GM19455 (cell line): ENCODE measurements around the gene RFFL.
"Not testable (repeated sequence)": the region's sequence is repeated elsewhere in the genome, so short reads cannot be mapped to it uniquely, and the experiment has no call there.

ENCODE experiments used
- ATAC-seq: cut with Tn5 transposase; IDR thresholded peaks from one replicate; pipeline ENCODE4 v1.9.1; 2021; ENCODE audit not compliant: unreplicated experiment

The RFFL gene, protein sequence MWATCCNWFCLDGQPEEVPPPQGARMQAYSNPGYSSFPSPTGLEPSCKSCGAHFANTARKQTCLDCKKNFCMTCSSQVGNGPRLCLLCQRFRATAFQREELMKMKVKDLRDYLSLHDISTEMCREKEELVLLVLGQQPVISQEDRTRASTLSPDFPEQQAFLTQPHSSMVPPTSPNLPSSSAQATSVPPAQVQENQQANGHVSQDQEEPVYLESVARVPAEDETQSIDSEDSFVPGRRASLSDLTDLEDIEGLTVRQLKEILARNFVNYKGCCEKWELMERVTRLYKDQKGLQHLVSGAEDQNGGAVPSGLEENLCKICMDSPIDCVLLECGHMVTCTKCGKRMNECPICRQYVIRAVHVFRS

DNA sequence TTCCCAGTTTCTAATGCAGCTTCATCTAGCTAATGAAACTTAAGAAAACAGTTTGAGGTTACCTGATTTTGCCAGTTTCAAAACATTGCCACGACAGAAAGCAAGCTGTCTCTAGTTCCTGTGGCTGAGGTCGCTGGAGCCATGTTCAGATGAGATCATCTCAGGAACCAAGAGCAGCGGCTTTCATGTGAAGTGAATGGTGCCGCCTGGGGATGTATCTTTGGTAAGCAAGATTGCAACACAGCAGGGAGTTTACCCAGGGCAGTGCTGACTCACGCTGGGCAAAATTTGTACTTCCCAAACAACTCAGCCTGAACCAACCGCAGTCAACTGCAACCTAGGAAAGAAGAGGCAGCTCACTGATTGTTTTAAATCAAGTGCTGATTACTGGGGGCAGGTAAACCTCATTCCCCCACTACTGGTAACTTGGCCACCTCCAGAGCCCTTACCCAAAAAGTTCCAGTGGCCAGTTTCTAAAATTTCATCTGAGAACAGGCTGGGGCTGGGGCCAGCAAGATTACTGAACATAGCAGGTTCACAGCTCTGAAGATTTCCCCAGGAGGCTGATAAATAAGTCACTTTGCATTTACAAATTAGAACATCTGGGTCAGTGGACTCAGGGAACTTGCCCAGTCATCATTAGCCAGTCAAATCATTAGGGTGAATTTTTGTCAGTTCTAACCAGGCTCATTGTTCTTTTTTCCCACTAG is at the start of gene RFFL:
Gene RFFL (minus strand): TSS at position 194 of the 710 bp plus-strand sequence. CDS start 37,154 bp downstream, outside the sequence.
- peak; percentile 87 for ATAC-seq

DNA sequence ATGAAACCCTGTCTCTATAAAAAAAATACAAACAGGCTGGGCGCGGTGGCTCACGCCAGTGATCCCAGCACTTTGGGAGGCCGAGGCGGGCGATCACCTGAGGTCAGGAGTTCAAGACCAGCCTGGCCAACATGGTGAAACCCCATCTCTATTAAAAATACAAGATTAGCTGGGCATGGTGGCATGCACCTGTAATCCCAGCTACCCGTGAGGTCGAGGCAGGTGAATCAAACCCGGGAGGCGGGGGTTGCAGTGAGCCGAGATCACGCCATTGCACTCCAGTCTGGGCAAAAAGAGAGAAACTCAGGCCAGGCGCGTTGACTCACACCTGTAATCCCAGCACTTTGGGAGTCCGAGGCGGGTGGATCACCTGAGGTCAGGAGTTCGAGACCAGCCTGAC is 47.3 kb upstream of the RFFL start:
- not testable (repeated sequence) for ATAC-seq

DNA sequence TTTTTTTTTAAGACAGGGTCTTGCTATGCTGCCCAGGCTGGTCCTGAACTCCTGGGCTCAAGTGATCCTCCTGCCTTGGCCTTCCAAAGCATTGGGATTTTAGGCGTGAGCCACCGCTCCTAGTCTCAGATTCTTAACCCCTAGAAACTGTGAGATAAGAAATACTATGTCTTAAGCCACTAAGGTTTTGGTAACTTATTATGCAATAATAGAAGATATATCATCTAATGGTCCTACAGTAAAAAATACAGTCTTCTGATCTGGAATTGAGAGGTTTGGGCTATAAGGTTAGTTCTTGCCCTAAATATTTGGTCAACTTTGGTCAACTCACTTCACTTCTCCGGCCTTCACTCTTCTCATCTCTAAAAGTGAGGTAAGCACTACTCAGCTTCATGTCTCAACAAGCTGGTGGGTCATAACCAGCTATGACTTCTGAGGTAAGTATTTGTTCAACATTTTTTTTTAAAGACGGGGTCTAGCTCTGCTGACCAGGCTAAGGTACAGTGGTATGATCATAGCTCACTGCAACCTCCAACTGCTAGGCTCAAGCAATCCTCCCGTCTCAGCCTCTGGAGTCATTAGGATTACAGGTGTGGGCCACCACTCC is 41.4 kb upstream of the RFFL start:
- ATAC-seq = no peak

DNA sequence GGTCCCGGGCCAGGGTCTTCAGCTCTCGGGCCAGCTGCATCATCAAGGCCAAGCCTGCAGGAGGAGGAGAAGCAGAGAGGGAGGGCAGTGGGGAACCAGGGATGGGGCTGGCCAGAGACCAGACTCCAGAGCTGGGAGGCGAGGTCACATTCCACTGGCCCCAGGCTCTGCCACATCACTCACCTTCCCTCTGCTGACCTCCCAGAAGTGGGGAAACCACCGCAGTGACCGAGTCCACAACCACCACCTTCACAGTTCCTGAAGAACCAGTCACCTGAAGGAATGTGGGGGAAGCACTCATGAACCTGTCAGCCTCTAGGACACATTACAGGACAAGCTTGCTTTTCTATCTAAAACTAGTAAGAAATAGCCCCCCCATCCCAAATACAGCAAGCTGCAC is 39.8 kb upstream of the RFFL start:
- no peak for ATAC-seq

DNA sequence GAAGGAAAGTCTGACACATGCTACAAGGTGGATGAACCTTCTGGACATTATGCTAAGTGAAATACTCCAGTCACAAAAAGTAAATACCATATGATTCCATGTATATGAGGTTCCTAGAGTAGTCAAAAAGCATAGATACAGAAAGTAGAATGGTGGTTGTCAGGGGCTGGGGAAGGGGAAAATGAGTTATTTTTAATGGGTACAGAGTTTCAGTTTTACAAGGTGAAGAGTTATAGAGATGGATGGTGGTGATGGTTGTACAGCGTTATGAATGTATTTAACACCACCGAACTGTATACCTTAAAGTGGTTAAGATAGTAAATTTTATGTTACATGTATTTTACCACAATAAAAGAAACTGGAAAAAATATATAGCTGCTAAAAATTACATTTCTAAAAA is 38.2 kb upstream of the RFFL start:
- no peak for ATAC-seq

DNA sequence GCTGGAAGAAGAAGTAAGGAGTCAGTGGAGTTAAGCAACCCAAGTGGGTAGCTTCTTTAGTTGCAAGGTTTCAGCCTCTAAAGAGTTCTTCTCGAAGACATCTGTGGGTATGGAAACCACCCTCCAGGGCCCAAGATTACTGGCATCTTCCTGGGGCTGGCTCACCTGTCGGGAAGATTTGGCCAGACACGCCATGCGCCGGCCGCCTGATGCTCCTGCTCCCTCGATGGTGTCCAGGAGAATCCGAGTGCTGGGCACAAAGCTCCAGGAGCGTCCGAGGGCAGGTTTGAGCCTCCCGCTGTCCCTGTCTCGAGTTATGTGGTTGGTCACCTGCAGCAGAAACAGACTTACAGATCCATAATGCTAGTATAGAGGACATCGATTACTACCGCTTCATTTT is 37.5 kb upstream of the RFFL start:
- ATAC-seq = no peak

DNA sequence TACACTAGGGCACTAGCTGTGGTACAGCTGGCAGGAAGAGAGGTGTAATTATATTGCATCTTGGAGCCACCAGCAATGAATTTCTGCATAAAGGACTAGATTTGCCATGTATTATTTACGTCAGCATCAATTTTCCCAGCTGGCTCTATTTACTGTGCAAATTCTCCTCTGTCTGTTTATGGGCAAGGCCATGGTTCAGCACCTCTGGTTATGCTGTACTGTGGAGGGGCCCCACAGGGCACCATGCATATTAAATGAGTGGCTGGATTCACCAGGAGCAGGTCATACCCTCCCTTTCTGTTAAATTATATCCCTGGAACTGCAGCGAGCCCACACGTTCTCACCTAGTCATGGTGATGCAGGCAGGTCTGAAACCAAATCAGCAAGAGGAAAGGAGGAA is 36.4 kb upstream of the RFFL start:
- ATAC-seq = no peak

DNA sequence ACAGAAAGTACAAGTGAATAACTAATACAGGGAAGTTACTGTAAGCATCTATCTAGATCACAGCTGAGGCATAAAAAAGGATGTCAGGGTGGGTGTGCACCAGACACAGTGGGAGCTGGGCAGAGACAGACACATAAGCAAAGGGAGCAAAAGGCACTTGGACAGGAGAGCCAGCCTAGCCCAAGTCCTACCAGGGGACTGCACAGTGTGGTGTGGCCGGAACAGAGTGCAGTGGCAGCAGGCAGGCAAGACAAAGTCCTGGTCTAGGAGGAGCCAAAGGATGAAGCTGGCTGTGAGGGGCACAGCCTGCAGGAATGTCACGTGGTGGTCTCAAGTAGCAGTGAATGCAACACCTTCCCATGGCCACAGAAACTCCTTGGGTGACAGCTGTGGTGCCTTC is 34.3 kb upstream of the RFFL start:
- no peak for ATAC-seq

DNA sequence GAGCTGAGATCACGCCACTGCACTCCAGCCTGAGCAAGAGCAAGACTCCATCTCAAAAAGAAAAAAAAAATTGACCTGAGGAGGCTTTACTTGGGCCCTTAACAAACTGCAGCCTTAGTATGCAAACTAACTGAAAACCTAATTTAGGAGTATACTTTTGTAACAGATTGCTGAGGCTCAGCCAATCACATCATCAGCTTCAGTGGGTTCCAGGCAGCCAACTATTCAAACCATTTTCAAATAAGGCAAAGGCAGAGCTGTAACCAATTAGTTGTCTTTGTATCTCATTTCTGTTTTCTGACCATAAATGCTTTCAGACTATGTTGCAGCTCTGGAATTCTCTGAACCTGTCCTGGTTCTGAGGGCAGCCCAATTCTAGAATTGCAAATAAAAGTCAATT is 32.2 kb upstream of the RFFL start:
- no peak for ATAC-seq

DNA sequence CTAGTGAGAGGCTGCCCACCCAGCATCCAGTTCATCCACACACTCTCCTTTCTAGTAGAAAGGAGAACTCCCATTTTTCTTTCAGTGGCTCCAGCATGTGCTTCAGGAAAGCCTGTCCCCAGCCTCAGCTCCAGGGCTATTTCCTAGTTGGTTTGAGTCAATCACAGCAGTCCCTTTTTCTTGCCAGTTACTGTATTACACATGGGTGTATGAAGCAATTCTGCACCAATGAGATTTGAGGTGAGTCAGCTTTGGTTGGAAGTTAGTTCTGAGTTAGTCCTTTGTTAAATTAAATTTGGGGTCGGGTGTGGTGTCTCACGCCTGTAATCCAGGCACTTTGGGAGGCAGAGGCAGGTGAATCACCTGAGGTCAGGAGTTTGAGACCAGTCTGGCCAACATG is 31.4 kb upstream of the RFFL start:
- no peak for ATAC-seq

DNA sequence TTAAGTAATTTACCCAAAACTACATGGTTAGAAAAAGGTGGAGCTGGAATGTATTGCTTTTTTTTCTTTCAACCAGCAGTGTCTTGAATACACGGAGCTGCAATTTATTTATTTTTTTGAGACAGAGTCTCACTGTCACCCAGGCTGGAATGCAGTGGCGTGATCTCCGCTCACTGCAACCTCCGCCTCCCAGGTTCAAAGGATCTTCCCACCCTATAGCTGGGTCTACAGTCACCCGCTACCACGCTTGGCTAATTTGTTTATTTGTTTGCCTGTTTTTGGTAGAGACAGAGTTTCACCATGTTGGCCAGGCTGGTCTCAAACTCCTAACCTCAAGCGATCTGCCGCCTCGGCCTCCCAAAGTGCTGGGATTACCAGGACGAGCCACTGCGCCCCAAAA is 27.2 kb upstream of the RFFL start:
- ATAC-seq = not testable (repeated sequence)

DNA sequence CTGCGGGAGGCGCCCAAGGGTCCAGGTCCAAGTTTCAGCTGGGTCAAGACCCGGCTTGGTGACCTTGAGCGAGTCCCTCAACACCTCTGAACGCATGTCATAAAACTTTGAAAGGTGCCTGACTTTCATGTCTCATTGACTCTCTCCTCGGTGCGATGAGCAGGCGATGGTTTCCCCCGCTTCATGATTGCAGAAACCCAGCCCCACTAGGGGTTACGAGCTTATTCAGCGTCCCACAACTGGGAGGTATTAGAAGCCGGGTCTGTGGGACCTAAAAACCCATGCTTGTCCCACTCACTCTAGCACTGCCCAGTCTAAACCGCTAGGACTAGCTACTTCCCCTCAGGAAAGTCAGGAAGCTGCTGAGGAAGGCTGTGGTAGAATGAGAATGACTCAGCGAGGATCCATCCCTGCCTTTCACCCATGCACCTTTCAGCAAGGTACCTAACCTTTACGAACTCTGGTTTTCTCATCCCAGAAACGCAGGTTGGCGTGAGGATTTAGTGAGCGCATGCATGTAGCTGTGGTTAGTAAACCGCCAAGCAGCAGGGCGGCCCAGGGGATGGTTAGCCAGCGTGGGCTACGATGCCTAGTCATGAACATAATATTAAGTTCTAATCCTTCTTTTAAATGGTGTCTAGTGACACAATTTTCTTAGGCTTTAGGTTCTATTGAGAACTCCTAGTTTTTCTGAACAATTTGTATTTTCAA is 26.2 kb upstream of the RFFL start:
- peak; percentile 24 for ATAC-seq

DNA sequence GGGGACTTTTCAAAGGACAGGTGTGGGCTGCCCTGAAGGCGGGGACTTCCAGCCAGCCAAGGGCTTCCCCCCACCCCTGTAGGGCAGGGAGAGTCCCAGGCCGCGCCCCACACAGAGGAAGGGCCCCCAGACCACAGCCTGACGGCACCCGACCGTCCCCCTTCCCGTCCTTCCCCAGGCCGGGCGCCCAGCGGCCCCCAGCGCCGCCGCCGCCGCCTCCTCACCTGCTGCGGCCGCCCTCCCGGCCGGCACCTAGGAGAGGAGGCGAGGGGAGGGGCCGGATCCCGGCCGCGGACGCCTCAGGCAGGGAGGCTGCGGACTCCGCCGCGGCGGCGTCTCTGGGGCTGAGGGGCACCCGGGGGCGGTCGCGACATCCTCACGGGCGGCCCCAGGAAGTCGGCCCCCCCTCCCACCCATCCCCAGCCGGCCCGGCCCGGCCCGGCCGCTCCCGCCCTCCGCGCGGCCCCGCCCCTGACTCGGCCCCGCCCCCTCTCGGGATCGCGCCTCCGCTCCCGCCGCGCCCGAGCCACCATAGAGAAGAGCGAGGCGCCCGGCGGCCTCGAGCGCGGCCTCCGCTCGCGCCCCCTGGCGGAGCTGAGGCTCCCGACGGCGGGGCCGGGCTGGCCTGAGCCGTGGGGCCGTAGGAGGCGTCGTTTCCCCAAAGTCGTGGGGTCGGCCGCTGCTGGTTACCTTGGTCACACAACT is 25.5 kb upstream of the RFFL start:
- ATAC-seq = peak; percentile 69

DNA sequence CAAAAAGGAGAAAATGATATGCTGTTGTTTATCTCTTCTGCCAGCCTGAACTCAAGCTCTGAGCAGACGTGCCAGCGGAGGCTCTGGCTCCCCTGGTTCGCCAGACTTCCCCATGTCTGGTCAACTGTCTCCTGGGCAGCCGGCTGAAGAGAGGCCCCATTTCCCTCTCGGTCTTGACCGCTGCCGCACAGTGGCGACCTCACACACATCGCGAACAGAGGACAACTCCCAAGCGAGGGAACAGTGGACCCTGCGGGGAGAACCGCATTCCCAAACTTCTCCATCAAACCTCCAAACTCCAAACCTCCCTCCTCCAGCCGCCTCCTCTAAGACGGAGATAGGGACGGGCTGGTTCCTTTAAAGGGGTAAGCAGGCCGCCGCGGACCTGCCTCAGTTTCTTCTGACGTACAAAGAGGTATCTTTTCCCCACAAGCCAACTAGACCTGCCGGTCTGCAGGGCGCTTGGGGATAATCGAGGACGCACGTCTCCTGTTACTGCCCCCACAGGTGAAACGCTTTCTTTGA is 24.9 kb upstream of the RFFL start:
- ATAC-seq = no peak

DNA sequence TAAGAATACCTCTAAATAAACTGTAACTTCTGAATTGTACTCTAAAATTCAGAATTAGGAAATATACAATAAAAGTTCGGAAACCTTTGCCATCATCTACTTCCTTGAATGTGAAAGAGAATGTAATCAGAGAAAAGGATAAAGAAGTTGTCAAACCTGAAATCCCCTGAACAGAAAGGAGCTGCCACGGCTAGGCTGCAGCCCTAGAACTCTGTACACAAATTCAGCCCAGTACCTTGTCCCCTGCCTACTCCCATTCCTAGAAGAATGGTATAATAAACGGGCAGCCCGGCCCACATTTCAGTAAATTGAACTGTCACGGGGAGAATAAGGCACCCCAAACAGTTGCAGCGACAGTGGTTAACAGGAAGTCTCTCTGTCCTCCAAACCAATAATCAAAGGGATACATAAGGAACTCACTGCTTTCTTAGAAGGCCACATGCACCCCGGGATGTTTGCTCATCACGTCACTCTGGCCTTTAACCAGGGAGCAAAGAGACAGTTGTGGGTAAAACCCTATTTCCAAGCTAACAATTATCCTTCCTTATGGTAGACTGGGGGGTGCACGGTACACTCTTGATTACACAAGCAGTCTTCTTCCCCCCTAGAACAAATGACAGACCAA is 24.3 kb upstream of the RFFL start:
- ATAC-seq = no peak

DNA sequence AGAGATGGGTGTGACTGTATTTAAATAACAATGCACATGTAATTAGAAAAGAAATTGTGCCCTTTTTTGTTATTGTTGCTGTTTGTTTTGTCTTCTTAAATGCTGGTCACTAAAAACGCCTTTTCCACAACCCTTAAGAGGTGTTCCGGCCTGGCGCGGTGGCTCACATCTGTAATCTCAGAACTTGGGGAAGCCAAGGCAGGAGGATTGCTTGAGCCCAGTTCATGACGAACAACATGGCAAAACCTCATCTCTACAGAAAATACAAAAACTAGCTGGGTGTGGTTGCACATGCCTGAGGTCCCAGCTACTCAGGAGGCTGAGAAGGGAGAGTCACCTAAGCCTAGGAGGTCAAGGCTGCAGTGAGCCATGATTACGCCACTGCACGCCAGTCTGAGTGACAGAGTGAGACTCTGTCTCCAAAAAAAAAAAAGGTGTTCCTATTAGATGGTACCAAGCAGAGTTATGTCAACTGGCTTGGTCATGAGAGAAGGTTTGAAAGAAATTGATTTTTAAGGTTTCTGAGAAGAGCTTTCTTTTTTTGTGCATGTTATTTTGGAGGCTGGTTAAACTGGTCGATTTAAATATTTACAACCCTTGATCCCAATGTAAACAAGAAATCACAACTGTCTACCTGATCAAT is 23.5 kb upstream of the RFFL start:
- ATAC-seq = no peak

DNA sequence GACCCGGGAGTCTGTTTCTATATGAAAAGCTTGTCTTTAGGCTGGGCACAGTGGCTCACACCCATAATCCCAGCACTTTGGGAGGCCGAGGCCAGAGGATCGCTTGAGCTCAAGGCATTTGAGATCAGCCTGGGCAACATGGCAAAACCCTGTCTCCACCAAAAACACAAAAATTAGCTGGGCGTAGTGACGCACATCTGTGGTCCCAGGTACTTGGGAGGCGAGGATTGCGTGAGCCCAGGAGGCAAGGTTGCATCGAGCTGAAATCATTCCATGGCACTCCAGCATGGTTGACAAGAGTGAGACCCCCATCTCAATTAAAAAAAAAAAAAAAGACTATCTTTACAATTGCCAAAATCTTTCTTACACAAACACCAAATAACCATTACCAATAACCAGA is 22.7 kb upstream of the RFFL start:
- no peak for ATAC-seq

DNA sequence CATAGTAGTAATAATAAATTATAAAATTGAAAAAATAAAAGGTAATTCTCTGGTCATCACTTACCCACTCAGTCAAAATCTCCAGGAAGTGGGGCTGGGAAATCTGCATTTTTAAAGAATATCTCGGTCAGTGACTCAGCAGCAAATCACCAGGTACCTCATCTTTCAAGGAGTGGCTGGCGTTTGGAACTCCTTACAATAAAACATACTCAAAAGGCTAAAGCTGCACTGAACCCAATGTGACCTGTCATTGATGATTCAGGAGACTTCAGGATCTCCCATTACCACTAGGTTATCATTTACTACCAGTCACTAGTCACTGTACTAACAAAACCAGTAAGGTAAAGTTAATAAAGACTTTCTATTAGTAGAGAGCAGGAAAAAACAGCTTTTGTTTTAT is 21.5 kb upstream of the RFFL start:
- ATAC-seq = no peak

DNA sequence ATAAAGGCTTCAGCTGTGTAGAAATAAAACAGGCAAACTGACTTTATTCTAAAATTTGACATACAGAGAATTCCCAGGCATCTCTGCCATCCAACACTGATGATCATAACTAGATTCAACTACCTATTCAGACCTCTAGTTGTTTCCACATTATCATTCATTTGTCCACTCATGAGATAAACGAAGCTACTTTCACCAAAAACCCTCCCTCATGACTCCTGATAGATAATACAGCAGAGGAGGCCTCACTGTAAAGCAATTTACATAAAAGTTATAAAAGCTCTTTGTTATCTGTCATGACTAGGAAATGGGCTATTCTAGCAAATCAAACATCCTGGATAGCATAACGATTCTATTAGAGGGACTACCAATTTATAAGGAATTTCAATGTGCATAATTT is 19.6 kb upstream of the RFFL start:
- no peak for ATAC-seq
